HAP-1 (cell line): ENCODE measurements around the gene PDCD11.
A peak's percentile ranks its signal among the peaks of the same experiment; 100 is the strongest.
"Not testable (repeated sequence)": the region's sequence is repeated elsewhere in the genome, so short reads cannot be mapped to it uniquely, and the experiment has no call there.

Source experiments
- DNase-seq, 2 experiments: peaks; one replicate each; pipeline ENCODE4 v3.0.0-alpha.2; 2016 to 2020; ENCODE audit warnings: low spot score in 2 of 2
- H3K27me3 ChIP-seq: fragments of 250-450 bp; sonication (Bioruptor Pico); 2 replicates; pipeline ENCODE4 v1.5.1; 2020; ENCODE audit warnings: low read depth, mild to moderate bottlenecking, moderate library complexity
- H3K36me3 ChIP-seq: fragments of 250-450 bp; sonication (Bioruptor Pico); replicated peaks from 2 replicates; pipeline ENCODE4 v1.5.1; 2020; ENCODE audit warnings: mild to moderate bottlenecking
- H3K4me1 ChIP-seq: fragments of 250-450 bp; sonication (Bioruptor Pico); 2 replicates; pipeline ENCODE4 v1.5.1; 2020; ENCODE audit warnings: mild to moderate bottlenecking
- H3K4me3 ChIP-seq: fragments of 250-450 bp; sonication (Bioruptor Pico); 2 replicates; pipeline ENCODE4 v1.5.1; 2020; ENCODE audit warnings: mild to moderate bottlenecking, moderate library complexity
- H3K9me3 ChIP-seq: fragments of 250-450 bp; sonication (Bioruptor Pico); 2 replicates; pipeline ENCODE4 v1.5.1; 2020; ENCODE audit warnings: mild to moderate bottlenecking, moderate library complexity
- in situ Hi-C: fragments of 300-500 bp; cut with MboI; formaldehyde crosslinking; loops from 3 replicates; pipeline ENCODE4 v1.14.3; 2020; ENCODE audit warnings: low sequenced_read_pairs, inconsistent platforms, mixed read lengths

Gene PDCD11

GRCh38 chr10:103479135-103479534, 82.7 kb downstream of the PDCD11 start, which contains the start of gene CALHM3:
Gene CALHM3 (minus strand): TSS chr10:103479240. CDS start chr10:103479032, 208 bp downstream.
- in situ Hi-C loops = no loop called here
- Histone ChIP-seq H3K4me3 (no peak within 1 kb of the TSS), H3K36me3 (no peaks in the 10 kb centered on the region), H3K9me3 (no peaks in the 10 kb centered on the region), H3K27me3 (no peaks in the 10 kb centered on the region), H3K4me1 (no peaks in the 10 kb centered on the region)
- DNase-seq = no peak

GRCh38 chr10:103480521-103480920, 84.1 kb downstream of the PDCD11 start:
- Histone ChIP-seq H3K9me3 (no peaks in the 10 kb centered on the region), H3K36me3 (no peaks in the 10 kb centered on the region), H3K27me3 (no peaks in the 10 kb centered on the region), H3K4me1 (no peaks in the 10 kb centered on the region; the same call in 1 of the 2 replicates), H3K4me3 (no peak overlapping the region)
- in situ Hi-C loops = no loop called here
- DNase-seq = no peak

- DNase-seq = peak; percentile 55 to 60
- Histone ChIP-seq H3K36me3 (no peaks in the 10 kb centered on the region), H3K27me3 (peaks cover 6% of the 10 kb centered on the region; the same call in 1 of the 2 replicates), H3K4me3 (no peak overlapping the region), H3K4me1 (no peaks in the 10 kb centered on the region; the same call in none of the 2 replicates), H3K9me3 (no peaks in the 10 kb centered on the region)
- in situ Hi-C loops = no loop called here
Observed at GRCh38 chr10:103481974-103482531, 85.6 kb downstream of the PDCD11 start.

GRCh38 chr10:103486635-103487409, 90.4 kb downstream of the PDCD11 start:
- DNase-seq, H3K4me1 ChIP-seq, H3K36me3 ChIP-seq, H3K4me3 ChIP-seq, in situ Hi-C loops, H3K27me3 ChIP-seq, H3K9me3 ChIP-seq: not testable (repeated sequence)

GRCh38 chr10:103487410-103487708, 90.9 kb downstream of the PDCD11 start:
- Histone ChIP-seq H3K9me3 (no peaks in the 10 kb centered on the region), H3K36me3 (no peaks in the 10 kb centered on the region), H3K27me3 (peaks cover 8% of the 10 kb centered on the region), H3K4me3 (no peak overlapping the region), H3K4me1 (no peaks in the 10 kb centered on the region; the same call in none of the 2 replicates)
- in situ Hi-C loops = no loop called here
- no peak for DNase-seq

- in situ Hi-C loops = no loop called here
- Histone ChIP-seq H3K9me3 (no peaks in the 10 kb centered on the region), H3K4me3 (no peak overlapping the region), H3K4me1 (no peaks in the 10 kb centered on the region; the same call in 1 of the 2 replicates), H3K27me3 (peaks cover 35% of the 10 kb centered on the region), H3K36me3 (no peaks in the 10 kb centered on the region)
- no peak for DNase-seq
Observed at GRCh38 chr10:103490986-103491314, 94.5 kb downstream of the PDCD11 start.

GRCh38 chr10:103491729-103492364, 95.4 kb downstream of the PDCD11 start:
- peaks cover 39% of the 10 kb centered on the region for H3K27me3 ChIP-seq

GRCh38 chr10:103492655-103493261, 96.3 kb downstream of the PDCD11 start:
- H3K4me1 ChIP-seq = no peaks in the 10 kb centered on the region
- in situ Hi-C loops = no loop called here
- no peak overlapping the region for H3K4me3 ChIP-seq
- no peaks in the 10 kb centered on the region for H3K9me3 ChIP-seq
- H3K36me3 ChIP-seq = no peaks in the 10 kb centered on the region
- peaks cover 48% of the 10 kb centered on the region for H3K27me3 ChIP-seq
- no peak for DNase-seq

More at GRCh38 chr10:103491729-103492364, 95.4 kb downstream of the PDCD11 start:
- H3K4me1 ChIP-seq = no peaks in the 10 kb centered on the region
- DNase-seq = no peak
- no peaks in the 10 kb centered on the region for H3K9me3 ChIP-seq
- no peak overlapping the region for H3K4me3 ChIP-seq
- H3K36me3 ChIP-seq = no peaks in the 10 kb centered on the region
- in situ Hi-C loops = no loop called here

GRCh38 chr10:103493362-103493915, 97.0 kb downstream of the PDCD11 start, which contains the start of gene NEURL1:
Gene NEURL1 (plus strand): TSS chr10:103493705. CDS start chr10:103494388, 683 bp downstream.
- Histone ChIP-seq H3K4me3 (peak within 1 kb of the TSS; percentile 20), H3K27me3 (peaks cover 50% of the 10 kb centered on the region), H3K9me3 (no peaks in the 10 kb centered on the region), H3K4me1 (no peaks in the 10 kb centered on the region), H3K36me3 (no peaks in the 10 kb centered on the region)
- in situ Hi-C loops = no loop called here
- peak in 1 of 2 experiments; percentile 62 for DNase-seq

GRCh38 chr10:103493916-103494877, 97.8 kb downstream of the PDCD11 start:
- peak in 1 of 2 experiments; percentile 27 for DNase-seq
- Histone ChIP-seq H3K4me1 (no peaks in the 10 kb centered on the region), H3K9me3 (no peaks in the 10 kb centered on the region), H3K27me3 (peaks cover 57% of the 10 kb centered on the region), H3K36me3 (no peaks in the 10 kb centered on the region), H3K4me3 (peak overlapping the region; percentile 16; the same call in 1 of the 2 replicates)
- in situ Hi-C loops = no loop called here

- H3K4me3 ChIP-seq = no peak overlapping the region
- H3K36me3 ChIP-seq = no peaks in the 10 kb centered on the region
- H3K9me3 ChIP-seq = no peaks in the 10 kb centered on the region
- in situ Hi-C loops = no loop called here
- H3K27me3 ChIP-seq = peaks cover 57% of the 10 kb centered on the region
- H3K4me1 ChIP-seq = no peaks in the 10 kb centered on the region
- DNase-seq = no peak
Observed at GRCh38 chr10:103495321-103495720, 98.9 kb downstream of the PDCD11 start.
